Measurements from ENCODE around the gene GMPR2. TPM values are rescaled to one million over a fixed set of nuclear protein-coding genes. Genes with fewer than 3 reads are reported as not detected.
A peak's percentile ranks its signal among the peaks of the same experiment; 100 is the strongest.

Gene GMPR2
- total RNA-seq = 102 TPM

DNA sequence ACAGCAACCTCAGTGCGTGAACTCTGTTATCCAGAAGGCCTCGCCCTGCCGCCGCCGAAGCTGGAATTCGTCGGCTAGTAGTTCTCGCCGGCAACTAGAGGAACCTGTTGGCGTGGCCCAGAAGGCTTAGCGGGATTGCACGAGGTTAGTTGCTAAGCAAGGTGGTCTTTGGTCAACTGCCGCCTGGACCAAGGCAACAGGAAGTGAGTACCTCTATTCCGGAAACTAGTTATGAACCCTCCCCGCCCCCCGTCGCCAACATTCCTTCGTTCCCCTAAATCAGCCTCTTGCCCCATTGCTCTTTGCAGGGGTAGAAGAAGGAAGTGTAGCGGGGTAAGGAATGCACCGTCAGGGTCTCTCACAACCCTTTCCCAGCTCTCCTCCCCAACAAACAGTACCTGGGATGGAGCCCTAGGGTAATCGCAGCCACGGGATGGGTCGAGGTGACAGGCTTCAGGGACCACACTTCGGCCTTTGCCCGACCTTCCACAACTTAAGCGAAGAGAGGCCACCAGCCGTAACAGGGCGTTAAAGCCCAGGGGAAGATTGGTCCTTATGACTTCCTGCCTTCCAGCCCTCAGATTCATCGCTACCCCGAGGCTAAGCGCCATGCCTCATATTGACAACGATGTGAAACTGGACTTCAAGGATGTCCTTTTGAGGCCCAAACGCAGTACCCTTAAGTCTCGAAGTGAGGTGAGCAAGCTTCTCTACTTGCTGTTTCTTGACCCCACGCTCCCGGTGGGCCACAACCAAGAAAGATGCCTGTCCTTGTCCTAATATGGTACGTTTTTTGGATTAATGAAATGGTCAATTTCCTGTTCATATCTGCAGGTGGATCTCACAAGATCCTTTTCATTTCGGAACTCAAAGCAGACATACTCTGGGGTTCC, at the start of gene GMPR2:
TSS of gene GMPR2 (plus strand) at position 285 of the 893 bp plus-strand sequence. CDS start at position 610, 325 bp downstream.
- DNase-seq = peak; percentile 22

GRCh38 chr14:24183014-24183481, 49.7 kb upstream of the GMPR2 start:
- DNase-seq = no peak

GRCh38 chr14:24184104-24184970, 48.4 kb upstream of the GMPR2 start:
- no peak for DNase-seq

DNA sequence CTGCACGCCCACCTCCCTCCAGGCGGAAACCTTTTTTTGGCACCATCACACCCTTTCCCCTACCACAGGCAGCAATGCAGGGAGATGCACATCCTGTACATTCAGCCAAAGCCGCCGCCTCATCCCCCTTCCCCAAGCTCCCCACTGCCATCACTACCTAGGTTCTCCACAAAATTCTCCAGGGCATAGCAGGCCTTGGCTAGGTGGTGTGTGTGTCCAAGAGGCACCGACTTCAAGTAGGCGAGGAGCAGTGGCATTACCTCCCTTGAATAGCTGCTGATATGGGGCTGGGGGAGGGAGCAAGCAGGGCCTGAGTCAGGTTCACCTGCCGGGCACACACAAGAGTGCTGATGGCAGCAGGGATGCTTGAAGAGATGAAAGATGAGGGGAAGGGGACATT, 47.7 kb upstream of the GMPR2 start:
- DNase-seq = no peak

GRCh38 chr14:24185741-24186140, 47.0 kb upstream of the GMPR2 start:
- no peak for DNase-seq

GRCh38 chr14:24186831-24187538, 45.7 kb upstream of the GMPR2 start:
- no peak for DNase-seq

DNA sequence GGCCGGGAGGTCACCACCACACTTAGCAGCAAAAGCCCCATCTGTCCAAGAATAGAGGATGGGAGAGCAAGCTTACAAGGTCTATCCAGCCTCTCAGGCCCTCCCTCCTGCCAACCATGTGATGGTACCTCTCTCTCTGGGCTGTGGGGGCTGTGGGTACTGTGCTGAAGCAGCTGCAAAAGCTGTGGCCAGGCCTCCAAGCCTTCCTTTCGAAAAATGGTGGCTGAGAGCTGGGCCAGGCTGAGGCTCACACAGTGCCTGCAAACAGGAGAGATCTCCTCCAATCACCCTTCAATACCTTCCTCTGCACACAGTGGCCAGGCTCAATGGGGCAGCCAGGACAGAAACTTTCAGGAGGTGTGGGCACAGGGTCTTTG, 45.2 kb upstream of the GMPR2 start:
- DNase-seq = no peak

DNA sequence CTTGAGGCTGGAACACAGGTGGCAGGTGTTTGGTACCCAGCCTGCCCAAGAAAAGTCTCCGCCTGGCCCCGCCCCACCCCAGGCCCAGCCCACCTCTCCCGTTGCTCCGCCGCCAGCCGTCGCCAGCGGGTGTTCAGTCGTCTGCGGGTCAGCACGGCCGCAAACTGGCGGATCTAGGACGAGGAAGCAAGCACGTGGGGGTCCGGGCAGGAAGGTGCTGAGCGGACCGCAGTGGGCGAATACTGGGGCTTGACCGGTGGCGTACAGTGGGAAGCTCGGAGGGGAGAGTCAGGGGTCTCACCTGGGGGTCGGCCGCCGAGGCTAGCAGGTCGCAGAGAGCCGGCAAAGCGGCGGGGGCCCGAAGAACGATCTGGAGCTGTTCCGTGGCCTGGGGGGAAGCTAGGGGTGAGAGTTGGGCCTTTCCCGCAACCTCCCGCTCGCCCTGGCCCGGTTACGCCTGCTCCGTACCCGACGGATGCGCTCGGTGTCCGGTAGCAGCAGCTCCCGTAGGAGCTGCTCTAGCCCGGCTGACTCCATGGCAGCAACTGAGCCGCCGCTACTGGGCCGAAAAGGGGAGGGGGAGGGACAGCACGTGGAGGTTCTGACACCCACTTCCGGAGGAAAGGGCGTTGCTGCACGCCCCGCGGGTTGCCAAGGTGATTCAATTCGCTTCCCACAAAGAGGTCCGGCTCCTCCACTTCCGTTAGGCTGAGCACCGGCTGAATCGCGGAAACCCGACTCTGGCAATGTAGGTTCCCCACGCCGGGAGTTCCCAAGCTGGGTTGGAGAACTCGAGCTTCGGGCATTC, 44.3 kb upstream of the GMPR2 start, which contains the start of gene IPO4:
TSS of gene IPO4 (minus strand) at position 566 of the 808 bp plus-strand sequence. CDS start at position 537, 29 bp downstream.
- peak; percentile 98 for DNase-seq

- no peak for DNase-seq
Observed at GRCh38 chr14:24189059-24189375, 43.7 kb upstream of the GMPR2 start.

DNA sequence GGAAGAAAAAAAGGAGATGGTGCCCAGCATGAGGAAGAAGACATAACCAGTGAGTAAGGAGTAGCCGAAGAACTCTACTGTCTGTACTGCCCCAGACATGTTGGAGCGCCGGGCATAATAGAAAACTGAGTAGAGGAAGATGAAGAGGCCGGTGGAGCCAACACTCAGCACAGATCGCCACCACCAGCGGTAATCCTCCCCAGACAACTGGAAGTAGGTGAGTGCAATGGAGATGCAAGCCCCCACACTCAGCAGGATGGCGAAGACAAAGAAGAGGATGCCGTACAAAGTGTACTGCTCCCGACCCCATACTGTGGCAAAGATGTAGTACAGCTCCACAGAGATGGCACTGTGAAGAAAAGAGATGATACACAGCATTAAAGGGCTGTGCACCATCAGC, 43.3 kb upstream of the GMPR2 start:
- DNase-seq = no peak

DNA sequence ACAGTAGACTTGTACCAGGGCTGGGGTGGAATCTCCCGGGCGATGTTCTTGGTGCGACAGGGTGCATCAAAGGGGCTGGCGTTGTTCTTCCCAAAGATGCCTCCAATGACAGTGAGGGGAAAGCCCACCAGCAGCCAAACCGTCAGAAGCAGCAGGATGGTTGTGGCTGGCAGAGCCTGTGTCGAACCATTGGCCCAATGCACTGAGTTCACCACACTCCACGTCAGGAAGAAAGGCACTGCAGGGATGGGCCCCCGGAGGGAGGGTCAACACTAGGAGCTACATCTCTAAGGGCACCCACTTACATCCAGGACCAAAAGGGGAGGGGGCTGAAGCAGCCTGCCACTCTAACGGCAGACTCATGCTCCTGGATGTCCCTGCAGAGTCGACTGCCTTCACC, 42.3 kb upstream of the GMPR2 start:
- no peak for DNase-seq

GRCh38 chr14:24192933-24193332, 39.8 kb upstream of the GMPR2 start:
- no peak for DNase-seq

DNA sequence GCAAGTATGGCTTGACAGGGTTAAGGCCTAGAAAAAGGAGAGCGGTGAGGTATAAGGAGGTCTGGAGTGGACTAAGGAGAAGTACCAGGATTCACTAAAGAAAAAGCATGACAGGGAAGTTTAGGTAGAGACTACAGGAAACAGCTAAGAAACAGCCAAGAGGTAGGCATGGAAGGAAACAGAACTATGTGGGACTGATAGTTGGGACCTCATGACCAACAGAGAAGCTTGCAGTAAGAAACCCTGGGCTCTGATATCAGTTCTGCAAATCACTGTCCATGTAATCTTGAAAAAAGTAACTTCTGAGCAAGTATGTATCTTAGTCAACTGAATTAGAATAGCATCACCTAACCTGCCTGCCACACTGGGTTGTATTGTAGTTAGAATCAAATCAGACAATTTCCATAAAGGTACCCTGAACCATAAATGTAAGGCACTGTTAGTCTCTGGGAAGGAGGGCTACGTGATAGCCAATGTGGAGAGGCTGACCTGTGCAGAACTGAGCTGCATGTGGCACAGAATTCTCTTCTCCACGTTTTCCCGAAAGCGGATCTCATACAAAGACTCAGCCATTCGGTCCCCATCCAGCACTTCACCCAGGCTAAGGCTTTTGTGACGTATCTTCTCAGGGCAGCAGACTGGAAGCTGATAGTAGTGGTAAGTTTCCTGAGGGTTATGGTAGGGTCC, 38.4 kb upstream of the GMPR2 start:
- DNase-seq = no peak

GRCh38 chr14:24194873-24195185, 37.9 kb upstream of the GMPR2 start:
- DNase-seq = no peak

DNA sequence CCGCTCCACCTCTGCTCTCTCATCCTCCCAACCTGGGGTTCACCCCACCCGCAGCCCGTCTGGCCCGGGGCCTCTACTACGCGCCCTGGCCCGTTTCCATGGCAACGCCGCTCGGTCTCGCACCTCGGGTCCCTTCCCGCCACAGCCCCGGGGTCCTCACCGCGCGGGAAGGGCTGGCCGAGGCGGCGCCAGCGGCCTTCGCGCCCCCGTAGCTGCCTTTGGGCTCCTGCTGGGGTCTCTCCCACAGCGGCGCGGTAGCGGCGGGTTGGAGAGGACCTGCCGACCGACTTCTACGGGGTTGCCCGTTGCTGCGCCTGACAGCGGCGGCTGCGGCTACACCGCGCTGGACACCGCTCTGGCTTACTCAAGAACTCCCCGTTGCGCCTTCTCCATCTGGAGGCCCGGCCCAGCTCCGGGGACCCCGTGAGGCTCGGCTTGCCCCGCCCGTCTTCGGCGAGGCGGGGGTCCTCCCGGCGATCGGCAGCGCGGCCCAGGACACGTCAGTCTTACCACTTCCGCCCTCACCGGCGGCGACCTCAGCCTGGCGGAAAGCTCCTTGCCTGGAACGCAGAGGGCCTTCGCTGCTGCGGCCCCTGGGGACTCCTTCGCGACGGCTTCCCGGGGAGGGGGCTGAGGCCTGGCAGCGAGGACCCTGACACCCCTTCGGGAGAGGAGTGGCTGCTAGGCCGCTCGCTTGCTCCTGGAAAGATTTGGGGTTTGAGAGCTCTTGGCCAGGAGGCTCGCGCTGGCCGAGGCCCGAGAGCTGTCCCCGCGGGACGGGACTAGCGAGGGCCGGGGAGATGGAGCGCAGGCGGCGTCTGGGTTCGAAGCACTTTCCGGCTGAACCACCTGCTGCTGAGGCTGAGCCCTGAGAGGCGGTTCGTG, 37.3 kb upstream of the GMPR2 start, which contains the start of gene TM9SF1:
TSS of gene TM9SF1 (minus strand) at position 256 of the 885 bp plus-strand sequence. CDS start 422 bp downstream, outside the sequence.
- DNase-seq = peak; percentile 93

DNA sequence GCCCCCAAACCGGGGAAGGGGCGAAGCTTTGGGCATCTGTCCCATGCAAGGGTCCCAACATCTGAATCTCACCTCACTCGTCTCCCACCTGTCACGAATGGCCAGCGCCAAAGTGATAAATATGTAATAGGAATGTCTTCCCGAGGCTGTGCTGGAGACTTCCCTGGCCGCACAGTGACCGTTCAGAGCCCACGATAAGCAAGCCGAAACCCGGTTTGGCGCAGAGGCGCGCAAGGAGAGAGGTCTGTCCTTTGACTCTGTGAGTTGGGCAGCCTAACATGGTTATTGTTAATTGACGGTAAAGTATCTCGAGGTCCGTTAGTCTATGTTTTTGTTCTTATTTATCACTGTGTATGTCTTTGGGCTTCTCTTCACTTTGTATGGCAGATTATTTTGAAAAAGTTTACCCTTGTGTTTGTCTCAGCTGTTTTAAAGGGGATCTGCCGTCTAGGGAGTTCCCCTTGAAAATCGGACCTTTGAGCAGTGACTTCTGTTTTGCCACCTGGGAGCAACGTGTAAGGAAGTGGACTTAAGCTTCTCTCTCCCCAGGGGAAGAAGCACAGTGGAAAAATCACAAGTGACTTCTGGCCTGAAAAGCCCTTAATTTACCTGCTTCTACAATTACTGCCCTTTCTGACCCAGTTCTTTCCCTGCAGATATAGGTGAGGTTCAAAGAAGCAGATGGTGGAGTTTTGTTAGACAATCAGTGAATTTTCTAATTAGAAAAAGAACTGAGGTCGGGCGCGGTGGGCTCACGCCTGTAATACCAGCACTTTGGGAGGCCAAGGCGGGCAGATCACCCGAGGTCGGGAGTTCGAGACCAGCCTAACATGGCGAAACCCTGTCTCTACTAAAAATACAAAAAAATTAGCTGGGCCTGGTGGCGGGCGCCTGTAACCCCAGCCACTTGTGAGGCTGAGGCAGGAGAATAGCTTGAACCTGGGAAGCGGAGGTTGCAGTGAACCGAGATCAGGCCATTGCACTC, 36.4 kb upstream of the GMPR2 start:
- peak; percentile 50 for DNase-seq

GRCh38 chr14:24197056-24197450, 35.7 kb upstream of the GMPR2 start:
- DNase-seq = no peak

DNA sequence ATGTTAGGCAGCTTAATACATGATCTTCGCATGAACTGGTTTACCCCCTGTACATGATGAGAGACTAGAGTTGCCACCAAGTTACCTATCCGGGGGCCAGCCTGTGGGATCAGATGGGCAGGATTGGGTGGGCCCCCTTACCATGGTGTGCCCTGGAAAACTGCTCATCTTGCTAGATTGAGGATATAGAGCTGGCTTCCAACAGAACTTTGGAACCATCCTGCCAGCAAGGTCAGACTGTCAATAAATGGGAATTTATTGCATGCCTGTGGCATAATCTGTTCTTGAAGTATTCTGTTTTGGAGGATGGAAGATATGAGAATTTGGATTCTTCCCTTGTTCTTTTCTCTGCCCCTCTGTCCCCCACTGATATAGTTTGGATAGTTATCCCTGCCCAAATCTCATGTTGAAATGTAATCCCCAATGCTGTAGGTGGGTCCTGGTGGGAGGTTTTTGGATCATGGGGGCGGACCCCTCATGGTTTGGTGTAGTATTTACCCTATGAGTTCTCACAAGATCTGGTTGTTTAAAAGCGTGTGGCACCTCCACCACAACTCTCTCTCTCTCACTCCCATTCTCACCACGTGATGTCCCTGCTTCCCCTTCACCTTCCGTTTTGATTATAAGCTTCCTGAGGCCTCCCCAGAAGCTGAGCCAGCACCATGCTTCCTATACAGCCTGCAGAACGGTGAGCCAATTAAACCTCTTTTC, 33.8 kb upstream of the GMPR2 start:
- DNase-seq = no peak

Data from tongue (tissue), 2 donors.